Lung (tissue), 12 donors: Measurements from ENCODE around the gene GSE1. TPM values are rescaled to one million over a fixed set of nuclear protein-coding genes. Genes with fewer than 3 reads are reported as not detected.

ENCODE experiments used
- ATAC-seq: fragments of 200-7000 bp; cut with Tn5 transposase; one replicate; pipeline ENCODE4 v1.9.1; 2020; ENCODE audit warnings: moderate number of reproducible peaks; ENCODE audit not compliant: insufficient read depth, low FRiP score
- DNase-seq, 3 donors: peaks; one replicate each; pipeline ENCODE4 v3.0.0-alpha.2; 2013 to 2017
- H3K27ac ChIP-seq, 2 donors: one replicate each; pipeline ENCODE4 v1.5.1; 2013; ENCODE audit warnings: mild to moderate bottlenecking in 2 of 2, moderate library complexity in 2 of 2, control low read depth in 1 of 2, inconsistent platforms in 1 of 2, low read depth in 1 of 2, low read length in 1 of 2
- H3K27me3 ChIP-seq, 3 donors: one replicate each; pipeline ENCODE4 v1.5.1; 2013; ENCODE audit warnings: low read length in 2 of 3; ENCODE audit not compliant: control insufficient read depth in 3 of 3, insufficient read depth in 3 of 3
- H3K36me3 ChIP-seq, 4 donors: one replicate each; pipeline ENCODE4 v1.5.1; 2013; ENCODE audit warnings: low read length in 4 of 4, mild to moderate bottlenecking in 1 of 4, moderate library complexity in 1 of 4; ENCODE audit not compliant: control insufficient read depth in 4 of 4, insufficient read depth in 4 of 4
- H3K4me1 ChIP-seq, 5 donors: one replicate each; pipeline ENCODE4 v1.5.1; 2013; ENCODE audit warnings: low read length in 5 of 5, mild to moderate bottlenecking in 2 of 5, moderate library complexity in 1 of 5; ENCODE audit not compliant: control insufficient read depth in 5 of 5, insufficient read depth in 5 of 5
- H3K4me3 ChIP-seq: one replicate; pipeline ENCODE4 v1.5.1; 2013; ENCODE audit warnings: mild to moderate bottlenecking, control low read depth, moderate library complexity
- H3K9ac ChIP-seq, 2 donors: one replicate each; pipeline ENCODE4 v1.5.1; 2013; ENCODE audit warnings: low read length in 2 of 2, control low read depth in 1 of 2; ENCODE audit not compliant: insufficient read depth in 1 of 2
- H3K9me3 ChIP-seq, 4 donors: one replicate each; pipeline ENCODE4 v1.5.1; 2013; ENCODE audit warnings: low read length in 3 of 4, mild to moderate bottlenecking in 1 of 4, moderate library complexity in 1 of 4; ENCODE audit not compliant: control insufficient read depth in 4 of 4, insufficient read depth in 3 of 4
- WGBS, 2 donors: extraction: QIAGEN DNeasy Blood & Tissue Kit; methylation state at CpG; one replicate each; pipeline ENCODE4 v1.1.7; 2013; 5-methylcytosine and 5-hydroxymethylcytosine counted together
- polyA plus RNA-seq, 2 donors: library from polyadenylated mRNA; stranded (reverse); fragments of 200-250 nt; gene quantifications; one replicate each; pipeline ENCODE4 v1.2.1, GENCODE V29; 2013
- total RNA-seq, 2 donors: library from RNA; depleted of rRNA in 1 of 2; stranded (reverse); fragments of >200 nt in 1 of 2; gene quantifications; one replicate each; pipeline ENCODE4 v1.2.1, GENCODE V29; 2014 to 2021
- TF ChIP-seq, protein P1 (sequence below): IDR thresholded peaks from 2 replicates; pipeline ENCODE4 v1.5.1; 2012; ENCODE audit warnings: mild to moderate bottlenecking; ENCODE audit errors: control extremely low read depth, extremely low read depth
- donor health status: control.
- donor health status: control.
- donor health status: Bipolar disorder and iron deficiency.
- donor health status: healthy.
- donor health status: DM: yes; HTN: yes; CAD: no.

The GSE1 gene
- total and polyA plus RNA-seq, 4 donors: 21.3 to 122 (median 74.7) TPM

DNA sequence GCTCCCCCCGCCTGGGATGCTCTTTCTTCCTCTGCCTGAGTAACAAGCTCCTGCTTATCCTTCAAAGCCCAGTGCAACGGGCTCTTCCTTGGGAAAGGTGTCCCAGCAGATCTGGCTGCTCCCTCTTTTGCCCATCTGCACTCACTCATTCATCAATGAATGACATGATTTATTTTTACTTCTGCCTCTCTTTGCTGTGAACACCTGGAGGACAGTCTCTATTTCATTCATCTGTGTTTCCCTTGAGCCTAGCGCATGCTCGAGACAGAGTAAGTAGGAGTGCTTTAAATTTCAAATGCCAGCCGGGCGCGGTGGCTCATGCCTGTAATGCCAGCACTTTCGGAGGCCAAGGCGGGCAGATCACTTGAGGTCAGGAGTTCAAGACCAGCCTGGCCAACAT lies 97.6 kb downstream of the GSE1 start:
- Histone ChIP-seq H3K36me3 (peaks cover 0 to 5% (median 2%) of the 10 kb centered on the region in 4 donors), H3K9ac (no peak overlapping the region), H3K4me1 (peaks cover 0 to 8% (median 6%) of the 10 kb centered on the region in 5 donors), H3K9me3 (peaks cover 0 to 7% (median 2%) of the 10 kb centered on the region in 4 donors), H3K27ac (no peak overlapping the region), H3K4me3 (no peak overlapping the region), H3K27me3 (peaks cover 0 to 4% (median 0%) of the 10 kb centered on the region in 3 donors)
- WGBS, 2 donors: 94 to 95% methylated on average over 9 of the region's 9 CpGs
- TF ChIP-seq, protein P1, sequence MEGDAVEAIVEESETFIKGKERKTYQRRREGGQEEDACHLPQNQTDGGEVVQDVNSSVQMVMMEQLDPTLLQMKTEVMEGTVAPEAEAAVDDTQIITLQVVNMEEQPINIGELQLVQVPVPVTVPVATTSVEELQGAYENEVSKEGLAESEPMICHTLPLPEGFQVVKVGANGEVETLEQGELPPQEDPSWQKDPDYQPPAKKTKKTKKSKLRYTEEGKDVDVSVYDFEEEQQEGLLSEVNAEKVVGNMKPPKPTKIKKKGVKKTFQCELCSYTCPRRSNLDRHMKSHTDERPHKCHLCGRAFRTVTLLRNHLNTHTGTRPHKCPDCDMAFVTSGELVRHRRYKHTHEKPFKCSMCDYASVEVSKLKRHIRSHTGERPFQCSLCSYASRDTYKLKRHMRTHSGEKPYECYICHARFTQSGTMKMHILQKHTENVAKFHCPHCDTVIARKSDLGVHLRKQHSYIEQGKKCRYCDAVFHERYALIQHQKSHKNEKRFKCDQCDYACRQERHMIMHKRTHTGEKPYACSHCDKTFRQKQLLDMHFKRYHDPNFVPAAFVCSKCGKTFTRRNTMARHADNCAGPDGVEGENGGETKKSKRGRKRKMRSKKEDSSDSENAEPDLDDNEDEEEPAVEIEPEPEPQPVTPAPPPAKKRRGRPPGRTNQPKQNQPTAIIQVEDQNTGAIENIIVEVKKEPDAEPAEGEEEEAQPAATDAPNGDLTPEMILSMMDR: no peak
- no peak for ATAC-seq
- DNase-seq: no peak

DNA sequence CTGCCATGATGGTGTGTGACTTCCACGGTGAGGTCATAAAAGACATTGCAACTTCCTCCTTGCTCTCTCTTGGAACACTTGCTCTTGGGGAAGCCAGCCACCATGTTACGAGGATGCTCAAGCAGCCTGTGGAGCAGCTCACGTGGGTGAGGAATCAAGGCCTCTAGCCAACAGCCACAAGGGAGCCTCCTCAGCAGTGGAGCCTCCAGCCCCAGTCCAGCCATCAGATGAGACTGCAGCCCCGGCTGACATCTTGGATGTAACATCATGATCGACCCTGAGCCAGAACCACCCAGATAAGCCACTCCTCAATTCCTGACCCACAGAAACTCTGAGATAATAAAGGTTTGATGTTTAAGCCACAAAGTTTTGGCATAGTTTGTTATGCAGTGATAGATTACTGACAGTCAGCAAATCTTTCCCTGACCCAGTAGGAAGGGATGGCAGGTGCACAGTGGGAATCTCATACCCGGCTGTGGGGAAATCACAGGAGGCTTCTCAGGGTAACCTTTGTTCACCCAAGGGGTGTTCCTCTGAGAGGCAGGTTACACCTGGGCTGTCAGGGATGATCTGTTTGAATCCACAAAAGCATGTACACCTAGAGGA lies 99.0 kb downstream of the GSE1 start:
- ATAC-seq (no peak), DNase-seq (no peak)
- Histone ChIP-seq H3K4me3 (no peak overlapping the region), H3K9ac (no peak overlapping the region), H3K36me3 (peaks cover 0 to 5% (median under 1%) of the 10 kb centered on the region in 4 donors), H3K4me1 (peaks cover 0 to 22% (median 11%) of the 10 kb centered on the region in 5 donors), H3K27ac (no peak overlapping the region), H3K9me3 (peaks cover 0 to 7% (median 2%) of the 10 kb centered on the region in 4 donors), H3K27me3 (peaks cover 0 to 4% (median 0%) of the 10 kb centered on the region in 3 donors)
- TF ChIP-seq, protein P1: no peak
- 94% methylated on average over 6 of the region's 6 CpGs for WGBS, 2 donors

DNA sequence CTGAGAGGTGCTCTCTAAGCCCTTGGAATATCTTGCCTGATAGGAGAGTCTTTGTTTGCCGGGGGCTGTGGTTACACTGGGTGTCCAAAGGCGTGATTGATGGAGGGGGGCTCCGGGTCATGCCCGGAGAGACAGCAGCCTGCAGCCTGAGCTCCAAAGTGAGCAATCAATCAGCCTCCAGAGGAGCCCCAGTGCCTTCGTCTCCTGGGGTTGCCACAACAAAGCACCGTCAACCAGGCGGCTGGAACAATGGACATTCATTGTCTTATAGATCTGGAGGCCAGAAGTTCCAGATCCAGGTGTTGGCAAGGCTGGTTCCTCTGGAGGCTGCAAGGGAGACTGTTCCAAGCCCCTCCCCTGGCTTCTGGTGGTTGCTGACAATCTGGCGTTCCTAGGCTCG lies 99.7 kb downstream of the GSE1 start:
- TF ChIP-seq, protein P1: no peak
- ATAC-seq: no peak
- peaks cover 0 to 4% (median 0%) of the 10 kb centered on the region in 3 donors for H3K27me3 ChIP-seq
- WGBS, 2 donors: 72 to 79% methylated on average over 9 of the region's 9 CpGs
- H3K4me3 ChIP-seq: no peak overlapping the region
- H3K27ac ChIP-seq: no peak overlapping the region
- H3K36me3 ChIP-seq: peaks cover 0 to 5% (median under 1%) of the 10 kb centered on the region in 4 donors
- peaks cover 0 to 29% (median 11%) of the 10 kb centered on the region in 5 donors for H3K4me1 ChIP-seq
- peaks cover 0 to 7% (median 2%) of the 10 kb centered on the region in 4 donors for H3K9me3 ChIP-seq
- no peak overlapping the region for H3K9ac ChIP-seq
- no peak for DNase-seq
